C4-2B (cell line): ENCODE data around the gene SETD1B.

ENCODE experiments used
- CTCF ChIP-seq: fragments of 450-650 bp; conservative IDR thresholded peaks from 2 replicates; pipeline ENCODE4 v1.5.1; 2017; ENCODE audit warnings: mild to moderate bottlenecking
- ZFX ChIP-seq: fragments of 450-650 bp; IDR thresholded peaks from 2 replicates; pipeline ENCODE4 v1.6.1; 2017

GRCh38 chr12:121755591-121755990 lies 48.2 kb upstream of the SETD1B start:
- TF ChIP-seq CTCF (no peak), ZFX (no peak)
